A549 (cell line): ENCODE measurements around the gene RIMBP2. TPM values are rescaled to one million over a fixed set of nuclear protein-coding genes. Genes with fewer than 3 reads are reported as not detected.

Experiments
- ATAC-seq, 2 experiments: fragments of 200-7000 bp in 1 of 2; fragments of >200 bp in 1 of 2; cut with Nextera tagmentation in 1 of 2; cut with Tn5 transposase in 1 of 2; 3 replicates each; pipeline versions ENCODE4 v1.8.0 to v1.9.1; 2018 to 2020; ENCODE audit warnings: mild to moderate bottlenecking in 1 of 2, moderate library complexity in 1 of 2
- CTCF ChIA-PET: fragments of 300-600 bp; sonication (Branson Sonifier 250); formaldehyde crosslinking; extraction: SDS; loops from one replicate; lab custom pipeline; 2021; ENCODE audit warnings: antibody characterized with exemption, inconsistent platforms; lab: Yijun Ruan, JAX
- POLR2A ChIA-PET: fragments of 350-600 bp; formaldehyde crosslinking; extraction: SDS; loops from one replicate; lab custom pipeline; 2021; ENCODE audit warnings: antibody characterized with exemption, inconsistent platforms; lab: Yijun Ruan, JAX
- DNase-seq, 2 experiments: peaks; one replicate each; pipeline versions ENCODE4 v3.0.0 to v3.0.0-alpha.2; 2011 to 2016; ENCODE audit warnings: low read depth in 1 of 2, low spot score in 1 of 2
- FAIRE-seq: peaks from 2 replicates; lab custom pipeline; 2011; peaks lifted over from hg19 to GRCh38; lab: Jason Lieb, UNC
- H3K27ac ChIP-seq, 2 experiments: fragments of >200 bp; sonication (Bioruptor Twin); formaldehyde crosslinking; 3 replicates each; pipeline ENCODE4 v1.5.1; 2016 to 2017
- H3K4me1 ChIP-seq: fragments of >200 bp; sonication (Bioruptor Twin); formaldehyde crosslinking; 3 replicates; pipeline ENCODE4 v1.6.1; 2016
- H3K4me2 ChIP-seq: fragments of >200 bp; sonication (Bioruptor Twin); formaldehyde crosslinking; 3 replicates; pipeline ENCODE4 v1.6.1; 2016
- H3K4me3 ChIP-seq: fragments of >200 bp; sonication (Bioruptor Twin); formaldehyde crosslinking; 3 replicates; pipeline ENCODE4 v1.5.1; 2016
- H3K9me3 ChIP-seq: fragments of >200 bp; sonication (Bioruptor Twin); formaldehyde crosslinking; 3 replicates; pipeline ENCODE4 v1.6.1; 2016
- BHLHE40 ChIP-seq: IDR thresholded peaks from 2 replicates; pipeline ENCODE4 v1.6.1; 2012; ENCODE audit warnings: low read depth, low read length, inconsistent platforms
- CBX2 ChIP-seq: fragments of 200-600 bp; sonication (generic); IDR thresholded peaks from 2 replicates; pipeline ENCODE4 v1.6.1; 2016; ENCODE audit warnings: low read depth, mild to moderate bottlenecking, borderline replicate concordance
- CBX8 ChIP-seq: fragments of 200-600 bp; sonication (generic); IDR thresholded peaks from 2 replicates; pipeline ENCODE4 v1.6.1; 2016
- CHD2 ChIP-seq: fragments of 150-350 bp; IDR thresholded peaks from 2 replicates; pipeline ENCODE4 v1.6.1; 2014; ENCODE audit warnings: low read length; ENCODE audit not compliant: partially characterized antibody
- CHD4 ChIP-seq: fragments of 200-600 bp; sonication (generic); IDR thresholded peaks from 2 replicates; pipeline ENCODE4 v1.6.1; 2016; ENCODE audit warnings: antibody characterized with exemption, mild to moderate bottlenecking, borderline replicate concordance
- ESRRA ChIP-seq: fragments of 150-350 bp; IDR thresholded peaks from 2 replicates; pipeline ENCODE4 v1.6.1; 2014; ENCODE audit warnings: mild to moderate bottlenecking, low read length, borderline replicate concordance
- FOSB ChIP-seq: fragments of 250-450 bp; sonication (Bioruptor Pico); IDR thresholded peaks from 2 replicates; pipeline ENCODE4 v1.5.0; 2020; ENCODE audit warnings: mild to moderate bottlenecking, moderate library complexity
- FOSL2 ChIP-seq, 2 experiments: fragments of 450-650 bp in 1 of 2; fragments of >200 bp in 1 of 2; sonication (Bioruptor Twin) in 1 of 2; formaldehyde crosslinking; IDR thresholded peaks; 2 replicates each; pipeline versions ENCODE4 v1.5.0 to v1.6.1; 2016 to 2020; ENCODE audit warnings: mild to moderate bottlenecking in 1 of 2, moderate library complexity in 1 of 2
- GATA3 ChIP-seq: IDR thresholded peaks from 2 replicates; pipeline ENCODE4 v1.6.1; 2012; ENCODE audit warnings: borderline replicate concordance
- HOXB5 ChIP-seq: fragments of 250-450 bp; sonication (Bioruptor Pico); IDR thresholded peaks from 2 replicates; pipeline ENCODE4 v1.5.0; 2020; ENCODE audit warnings: mild to moderate bottlenecking, moderate library complexity
- JUNB ChIP-seq: fragments of >200 bp; sonication (Bioruptor Twin); formaldehyde crosslinking; IDR thresholded peaks from 2 replicates; pipeline ENCODE4 v1.6.1; 2016
- KDM5A ChIP-seq: fragments of 200-600 bp; sonication (generic); IDR thresholded peaks from 2 replicates; pipeline ENCODE4 v1.6.1; 2016; ENCODE audit warnings: antibody characterized with exemption, mild to moderate bottlenecking
- MAFK ChIP-seq: fragments of 450-650 bp; IDR thresholded peaks from 2 replicates; pipeline ENCODE4 v1.6.1; 2014; ENCODE audit not compliant: partially characterized antibody
- MYC ChIP-seq: IDR thresholded peaks from 2 replicates; pipeline ENCODE4 v1.6.1; 2012; ENCODE audit warnings: mild to moderate bottlenecking, inconsistent platforms, low read length, improper control_type of control experiment, borderline replicate concordance
- PHF8 ChIP-seq: fragments of 200-600 bp; sonication (generic); IDR thresholded peaks from 2 replicates; pipeline ENCODE4 v1.6.1; 2016; ENCODE audit warnings: low read depth, mild to moderate bottlenecking, antibody characterized with exemption, moderate library complexity, borderline replicate concordance
- POLR2AphosphoS2 ChIP-seq: conservative IDR thresholded peaks from 2 replicates; pipeline ENCODE4 v1.6.1; 2012; ENCODE audit warnings: low read length, improper control_type of control experiment, inconsistent platforms
- RFX5 ChIP-seq: fragments of 450-650 bp; IDR thresholded peaks from 2 replicates; pipeline ENCODE4 v1.7.1; 2014; ENCODE audit warnings: antibody characterized with exemption, mild to moderate bottlenecking, moderate library complexity
- SREBF2 ChIP-seq: fragments of 450-650 bp; IDR thresholded peaks from 2 replicates; pipeline ENCODE4 v1.6.1; 2014; ENCODE audit warnings: mild to moderate bottlenecking, moderate library complexity
- TFCP2L1 ChIP-seq: fragments of 250-450 bp; sonication (Bioruptor Pico); IDR thresholded peaks from 2 replicates; pipeline ENCODE4 v1.5.0; 2021; ENCODE audit warnings: mild to moderate bottlenecking
- TP53 ChIP-seq: fragments of 250-450 bp; sonication (Bioruptor Pico); IDR thresholded peaks from 2 replicates; pipeline ENCODE4 v1.5.0; 2021; ENCODE audit warnings: mild to moderate bottlenecking, moderate library complexity
- ZC3H11A ChIP-seq: fragments of 450-650 bp; IDR thresholded peaks from 2 replicates; pipeline ENCODE4 v1.6.1; 2014; ENCODE audit warnings: antibody characterized with exemption, mild to moderate bottlenecking
- ZNF302 ChIP-seq: fragments of 250-450 bp; sonication (Bioruptor Pico); IDR thresholded peaks from 2 replicates; pipeline ENCODE4 v1.9.0; 2021; ENCODE audit warnings: inconsistent platforms, mild to moderate bottlenecking, moderate library complexity
- ZSCAN20 ChIP-seq: fragments of 250-450 bp; sonication (Bioruptor Pico); IDR thresholded peaks from 2 replicates; pipeline ENCODE4 v1.8.0; 2022; ENCODE audit warnings: mild to moderate bottlenecking, moderate library complexity
- WGBS: methylation state at CpG from one replicate; pipeline ENCODE4 v1.1.6; 2017; ENCODE audit errors: missing lambda C conversion rate; 5-methylcytosine and 5-hydroxymethylcytosine counted together
- polyA plus RNA-seq, 4 experiments: library from polyadenylated mRNA; depleted of rRNA in 3 of 4; stranded (reverse); fragments of >200 nt; fragmentation: RNase III in 1 of 4; extraction: RNeasy Plus Mini Kit Qiagen cat#74134 plus additional on column Dnase treatment in 1 of 4; gene quantifications; 2 replicates in 3 of 4; 3 replicates in 1 of 4; pipeline ENCODE4 v1.2.3, GENCODE V29; 2011 to 2017
- TF ChIP-seq, protein P1 (sequence below): IDR thresholded peaks from 2 replicates; pipeline ENCODE4 v1.6.1; 2012; ENCODE audit warnings: low read depth, borderline replicate concordance
- TF ChIP-seq, protein P2 (sequence below): fragments of >200 bp; sonication (Bioruptor Twin); formaldehyde crosslinking; IDR thresholded peaks from 3 replicates; pipeline ENCODE4 v1.5.1; 2016
- TF ChIP-seq, protein P3 (sequence below): fragments of 150-350 bp; IDR thresholded peaks from 2 replicates; pipeline ENCODE4 v1.6.1; 2014; ENCODE audit warnings: low read depth, mild to moderate bottlenecking, low read length
- TF ChIP-seq, protein P4 (sequence below): fragments of 250-450 bp; sonication (Bioruptor Pico); IDR thresholded peaks from 2 replicates; pipeline ENCODE4 v1.5.0; 2021; ENCODE audit warnings: mild to moderate bottlenecking, moderate library complexity, borderline replicate concordance

Gene RIMBP2
- polyA plus RNA-seq, 2 of the 4 experiments (the other 2 are of a cell fraction): not detected

DNA sequence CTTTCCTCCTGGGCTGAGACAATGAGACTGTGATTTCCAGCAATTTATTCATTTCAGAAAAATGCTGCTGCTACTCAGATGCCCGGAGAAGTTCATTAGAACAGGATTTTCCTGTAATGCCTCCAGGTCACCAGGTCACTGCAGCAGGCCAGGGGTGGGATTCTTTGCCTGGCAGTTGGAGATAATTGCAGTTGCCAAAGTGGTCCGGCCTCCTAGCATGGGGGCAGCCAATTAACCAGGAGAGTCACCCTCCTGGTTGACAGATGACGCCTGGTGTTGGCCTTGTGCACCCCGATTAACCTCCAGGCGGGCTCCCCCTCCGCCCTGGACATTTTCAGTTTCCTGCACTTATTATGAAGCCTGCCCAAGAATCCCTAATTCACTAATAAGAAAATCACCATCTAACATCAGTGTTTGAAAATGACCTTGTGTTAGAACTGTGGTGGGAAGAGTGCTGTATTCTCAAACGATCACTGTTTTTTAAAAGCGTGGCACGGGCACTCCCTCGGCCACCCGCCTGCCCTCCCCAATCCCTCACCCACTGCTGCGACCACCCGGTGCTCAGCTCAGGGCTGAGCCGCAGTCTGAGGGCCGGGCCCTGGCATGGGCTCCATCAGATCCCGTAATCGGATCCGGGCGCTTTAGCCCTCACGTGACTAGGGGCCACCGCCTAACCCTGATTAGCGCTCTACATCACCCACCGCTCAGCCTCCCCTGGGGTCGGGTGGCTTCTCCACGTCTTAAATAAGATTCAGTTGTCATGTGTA is 12.9 kb downstream of the RIMBP2 start:
- Histone ChIP-seq H3K27ac (no peak overlapping the region), H3K4me3 (no peak overlapping the region), H3K4me1 (no peaks in the 10 kb centered on the region), H3K9me3 (no peaks in the 10 kb centered on the region)
- CTCF ChIA-PET: no interaction called here
- POLR2A ChIA-PET: no interaction called here
- TF ChIP-seq ESRRA (no peak), FOSL2 (IDR thresholded peaks at IDR 0.05) (no peak), FOSL2 (CRISPR knock-in tag; IDR thresholded peaks at IDR 0.05) (no peak), BHLHE40 (no peak), KDM5A (no peak), TFCP2L1 (CRISPR knock-in tag) (no peak)
- TF ChIP-seq, protein P1, sequence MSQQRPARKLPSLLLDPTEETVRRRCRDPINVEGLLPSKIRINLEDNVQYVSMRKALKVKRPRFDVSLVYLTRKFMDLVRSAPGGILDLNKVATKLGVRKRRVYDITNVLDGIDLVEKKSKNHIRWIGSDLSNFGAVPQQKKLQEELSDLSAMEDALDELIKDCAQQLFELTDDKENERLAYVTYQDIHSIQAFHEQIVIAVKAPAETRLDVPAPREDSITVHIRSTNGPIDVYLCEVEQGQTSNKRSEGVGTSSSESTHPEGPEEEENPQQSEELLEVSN: no peak
- TF ChIP-seq, all 56 proteins: peak for 0
- FAIRE-seq (no peak), ATAC-seq (no peak), DNase-seq (no peak)
- WGBS: 43% methylated on average over 22 of the region's 25 CpGs
- no peak overlapping the region for H3K4me2 ChIP-seq

DNA sequence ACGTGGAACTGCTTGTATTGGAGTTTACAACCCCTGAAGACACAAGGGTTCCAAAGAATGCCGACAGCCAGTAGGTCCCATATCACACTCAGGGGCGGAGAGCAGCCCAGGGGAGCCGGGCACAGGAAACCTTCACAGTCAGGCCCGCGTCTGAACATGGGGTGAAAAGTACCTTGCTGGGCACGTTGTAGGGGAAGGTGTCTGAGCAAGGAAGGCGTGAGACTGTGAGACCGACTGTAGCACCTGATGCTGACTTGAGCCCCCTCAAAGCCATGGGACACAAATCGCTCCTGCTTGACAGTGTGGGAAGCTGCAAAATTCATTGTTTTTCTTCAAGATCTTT is 14.7 kb downstream of the RIMBP2 start:
- ATAC-seq (no peak), FAIRE-seq (no peak), DNase-seq (no peak)
- H3K4me3 ChIP-seq: no peak overlapping the region
- no peaks in the 10 kb centered on the region for H3K4me1 ChIP-seq
- no peak for TF ChIP-seq PHF8
- TF ChIP-seq MYC: no peak
- TF ChIP-seq, protein P2, sequence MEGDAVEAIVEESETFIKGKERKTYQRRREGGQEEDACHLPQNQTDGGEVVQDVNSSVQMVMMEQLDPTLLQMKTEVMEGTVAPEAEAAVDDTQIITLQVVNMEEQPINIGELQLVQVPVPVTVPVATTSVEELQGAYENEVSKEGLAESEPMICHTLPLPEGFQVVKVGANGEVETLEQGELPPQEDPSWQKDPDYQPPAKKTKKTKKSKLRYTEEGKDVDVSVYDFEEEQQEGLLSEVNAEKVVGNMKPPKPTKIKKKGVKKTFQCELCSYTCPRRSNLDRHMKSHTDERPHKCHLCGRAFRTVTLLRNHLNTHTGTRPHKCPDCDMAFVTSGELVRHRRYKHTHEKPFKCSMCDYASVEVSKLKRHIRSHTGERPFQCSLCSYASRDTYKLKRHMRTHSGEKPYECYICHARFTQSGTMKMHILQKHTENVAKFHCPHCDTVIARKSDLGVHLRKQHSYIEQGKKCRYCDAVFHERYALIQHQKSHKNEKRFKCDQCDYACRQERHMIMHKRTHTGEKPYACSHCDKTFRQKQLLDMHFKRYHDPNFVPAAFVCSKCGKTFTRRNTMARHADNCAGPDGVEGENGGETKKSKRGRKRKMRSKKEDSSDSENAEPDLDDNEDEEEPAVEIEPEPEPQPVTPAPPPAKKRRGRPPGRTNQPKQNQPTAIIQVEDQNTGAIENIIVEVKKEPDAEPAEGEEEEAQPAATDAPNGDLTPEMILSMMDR: no peak
- TF ChIP-seq TP53: no peak
- TF ChIP-seq FOSL2 (IDR thresholded peaks at IDR 0.05): no peak
- no peak for TF ChIP-seq FOSL2 (CRISPR knock-in tag; IDR thresholded peaks at IDR 0.05)
- TF ChIP-seq ZNF302 (CRISPR knock-in tag): no peak
- TF ChIP-seq CBX2: no peak
- no peak for TF ChIP-seq FOSB (CRISPR knock-in tag)
- no peak for TF ChIP-seq RFX5
- TF ChIP-seq HOXB5 (CRISPR knock-in tag): no peak
- TF ChIP-seq ZSCAN20: no peak
- TF ChIP-seq CHD4: no peak
- TF ChIP-seq SREBF2: no peak
- no peak for TF ChIP-seq JUNB
- no peak for TF ChIP-seq ZC3H11A
- WGBS: 30% methylated on average over 10 of the region's 10 CpGs
- ChIA-PET POLR2A (no interaction called here), CTCF (no interaction called here)
- no peaks in the 10 kb centered on the region for H3K9me3 ChIP-seq
- no peak overlapping the region for H3K27ac ChIP-seq
- no peak overlapping the region for H3K4me2 ChIP-seq

DNA sequence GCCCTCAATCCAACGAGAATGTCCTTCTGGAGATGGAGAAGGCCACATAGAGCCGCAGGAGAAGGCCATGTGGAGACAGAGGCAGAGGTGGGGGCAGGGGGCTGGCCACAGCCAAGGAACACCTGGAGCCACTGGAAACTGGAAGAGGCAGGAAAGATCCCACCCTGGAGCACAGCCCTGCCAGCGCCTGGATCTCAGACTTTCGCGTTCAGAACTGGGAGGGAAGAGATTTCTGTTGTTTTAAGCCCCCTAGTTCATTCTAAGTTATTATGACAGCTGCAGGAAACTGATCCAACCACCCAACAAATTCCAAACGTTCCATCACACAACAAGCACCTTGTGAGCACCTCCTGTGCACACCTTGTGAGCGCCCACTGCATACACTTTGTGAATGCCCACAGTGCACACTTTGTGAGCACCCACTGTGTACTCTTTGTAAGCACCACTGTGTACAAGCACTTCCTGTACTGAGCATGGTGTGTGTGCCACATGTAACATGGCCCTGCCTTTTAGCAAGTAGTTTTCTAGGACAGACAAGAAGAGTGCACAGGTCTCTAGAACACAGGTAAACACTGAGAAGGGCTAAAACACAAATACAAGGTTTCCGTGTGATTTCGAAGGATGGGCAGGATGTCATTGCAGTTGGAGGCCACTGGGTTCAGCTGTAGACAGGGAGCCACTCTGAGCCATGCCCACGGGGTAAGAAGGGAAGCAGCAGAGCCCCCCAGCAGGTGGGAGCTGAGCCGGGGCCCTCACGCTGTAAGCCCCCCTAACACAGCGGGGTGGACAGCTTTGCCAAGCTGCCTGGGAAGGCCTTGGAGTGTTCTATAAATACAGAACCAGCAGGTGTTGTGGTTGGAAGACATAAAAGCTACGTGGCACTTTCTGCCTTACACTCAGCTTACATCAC is 15.4 kb downstream of the RIMBP2 start:
- Histone ChIP-seq H3K4me1 (no peaks in the 10 kb centered on the region), H3K27ac (no peak overlapping the region), H3K9me3 (no peaks in the 10 kb centered on the region), H3K4me2 (no peak overlapping the region), H3K4me3 (no peak overlapping the region)
- WGBS: 9% methylated on average over 14 of the region's 14 CpGs
- ChIA-PET POLR2A (no interaction called here), CTCF (no interaction called here)
- FAIRE-seq: no peak
- 0 out of 6 replicates have a peak, but pooled peaks have one; percentile 9 to 19 for ATAC-seq
- DNase-seq: no peak
- TF ChIP-seq, protein P3, sequence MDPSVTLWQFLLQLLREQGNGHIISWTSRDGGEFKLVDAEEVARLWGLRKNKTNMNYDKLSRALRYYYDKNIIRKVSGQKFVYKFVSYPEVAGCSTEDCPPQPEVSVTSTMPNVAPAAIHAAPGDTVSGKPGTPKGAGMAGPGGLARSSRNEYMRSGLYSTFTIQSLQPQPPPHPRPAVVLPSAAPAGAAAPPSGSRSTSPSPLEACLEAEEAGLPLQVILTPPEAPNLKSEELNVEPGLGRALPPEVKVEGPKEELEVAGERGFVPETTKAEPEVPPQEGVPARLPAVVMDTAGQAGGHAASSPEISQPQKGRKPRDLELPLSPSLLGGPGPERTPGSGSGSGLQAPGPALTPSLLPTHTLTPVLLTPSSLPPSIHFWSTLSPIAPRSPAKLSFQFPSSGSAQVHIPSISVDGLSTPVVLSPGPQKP: no peak
- TF ChIP-seq CHD2 (no peak), FOSL2 (IDR thresholded peaks at IDR 0.05) (no peak), FOSL2 (CRISPR knock-in tag; IDR thresholded peaks at IDR 0.05) (no peak), MAFK (no peak), CBX8 (no peak), POLR2AphosphoS2 (no peak), GATA3 (no peak)
- TF ChIP-seq, protein P4, sequence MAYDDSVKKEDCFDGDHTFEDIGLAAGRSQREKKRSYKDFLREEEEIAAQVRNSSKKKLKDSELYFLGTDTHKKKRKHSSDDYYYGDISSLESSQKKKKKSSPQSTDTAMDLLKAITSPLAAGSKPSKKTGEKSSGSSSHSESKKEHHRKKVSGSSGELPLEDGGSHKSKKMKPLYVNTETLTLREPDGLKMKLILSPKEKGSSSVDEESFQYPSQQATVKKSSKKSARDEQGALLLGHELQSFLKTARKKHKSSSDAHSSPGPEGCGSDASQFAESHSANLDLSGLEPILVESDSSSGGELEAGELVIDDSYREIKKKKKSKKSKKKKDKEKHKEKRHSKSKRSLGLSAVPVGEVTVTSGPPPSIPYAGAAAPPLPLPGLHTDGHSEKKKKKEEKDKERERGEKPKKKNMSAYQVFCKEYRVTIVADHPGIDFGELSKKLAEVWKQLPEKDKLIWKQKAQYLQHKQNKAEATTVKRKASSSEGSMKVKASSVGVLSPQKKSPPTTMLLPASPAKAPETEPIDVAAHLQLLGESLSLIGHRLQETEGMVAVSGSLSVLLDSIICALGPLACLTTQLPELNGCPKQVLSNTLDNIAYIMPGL (CRISPR knock-in tag): no peak
